GM21717 (cell line): ENCODE measurements around the gene ZNF232.
"Not testable (repeated sequence)": the region's sequence is repeated elsewhere in the genome, so short reads cannot be mapped to it uniquely, and the experiment has no call there.

ENCODE experiments used
- ATAC-seq: cut with Tn5 transposase; IDR thresholded peaks from one replicate; pipeline ENCODE4 v1.9.1; 2021; ENCODE audit warnings: mild to moderate bottlenecking, moderate library complexity; ENCODE audit not compliant: unreplicated experiment

The ZNF232 gene

GRCh38 chr17:5130261-5130660 is 18.6 kb upstream of the ZNF232 start:
- ATAC-seq, result not testable (repeated sequence)

DNA sequence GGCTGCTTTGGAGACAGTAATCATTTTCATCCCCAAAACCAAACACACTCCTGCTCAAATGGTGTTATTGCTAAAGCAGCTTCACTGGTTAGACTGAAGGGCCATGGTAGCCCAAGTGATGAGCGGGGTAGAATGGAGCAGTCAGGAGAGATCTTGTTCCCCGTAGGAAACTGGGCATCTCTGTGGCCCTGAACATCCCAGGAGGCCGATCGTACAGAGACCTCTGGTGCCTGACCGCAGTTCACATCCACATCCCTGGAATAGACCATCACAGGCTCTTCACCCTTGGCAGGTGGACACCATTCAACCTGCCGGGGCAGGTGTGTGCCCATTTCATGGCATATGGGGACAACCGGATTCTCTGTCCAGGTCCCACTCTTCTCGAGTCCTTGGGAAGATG is 18.1 kb upstream of the ZNF232 start:
- not testable (repeated sequence) for ATAC-seq

DNA sequence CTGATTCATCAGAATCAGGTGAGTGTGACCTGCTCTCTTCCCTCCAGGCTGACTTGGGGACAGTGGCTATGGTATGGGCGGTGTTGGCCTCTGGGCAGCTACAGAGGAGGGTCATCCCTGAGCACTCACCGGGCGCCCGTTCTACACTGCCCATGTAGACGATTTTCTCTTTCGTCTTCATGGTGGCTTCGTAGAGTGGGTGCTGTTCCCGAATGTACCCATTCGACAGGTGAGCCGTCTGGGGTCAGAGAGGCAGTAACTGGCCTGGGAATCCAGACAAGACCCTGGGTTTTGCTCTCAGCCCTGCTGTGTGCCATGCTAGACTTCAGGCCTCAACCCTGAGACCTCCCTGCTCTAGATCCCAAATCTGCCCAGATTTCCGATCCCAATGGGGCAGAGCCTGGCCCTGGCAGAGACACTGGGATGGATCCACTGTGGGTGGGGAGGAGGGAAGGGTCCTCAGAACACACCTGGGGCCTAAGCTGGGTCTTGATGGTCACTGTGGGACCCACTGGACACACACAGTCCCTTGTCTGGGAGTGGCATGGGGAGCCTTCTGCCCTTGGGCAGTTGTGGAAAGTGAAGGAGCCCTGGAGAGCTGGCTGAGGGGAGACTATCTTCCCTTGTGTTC is 17.3 kb upstream of the ZNF232 start:
- ATAC-seq, result no peak

DNA sequence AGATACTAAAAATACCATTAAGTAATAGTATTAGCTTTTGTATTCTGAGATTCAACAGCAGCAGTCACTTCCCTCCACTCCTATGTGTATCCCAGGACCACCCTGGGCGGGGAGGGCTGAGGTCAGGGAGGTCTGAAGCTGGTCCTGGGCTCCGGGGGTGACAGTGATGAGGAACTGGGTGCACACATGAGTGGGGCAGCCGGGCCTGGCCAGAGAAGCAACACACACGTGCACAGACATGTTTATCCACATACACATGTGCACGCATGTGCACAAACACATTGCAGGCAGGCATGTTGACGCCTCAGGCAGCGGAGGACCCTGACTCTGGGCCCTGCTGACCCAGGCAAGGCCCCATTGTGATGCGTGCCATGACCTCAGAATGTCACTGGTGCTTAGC is 16.7 kb upstream of the ZNF232 start:
- not testable (repeated sequence) for ATAC-seq

GRCh38 chr17:5127910-5128309 is 16.2 kb upstream of the ZNF232 start:
- ATAC-seq, result no peak

DNA sequence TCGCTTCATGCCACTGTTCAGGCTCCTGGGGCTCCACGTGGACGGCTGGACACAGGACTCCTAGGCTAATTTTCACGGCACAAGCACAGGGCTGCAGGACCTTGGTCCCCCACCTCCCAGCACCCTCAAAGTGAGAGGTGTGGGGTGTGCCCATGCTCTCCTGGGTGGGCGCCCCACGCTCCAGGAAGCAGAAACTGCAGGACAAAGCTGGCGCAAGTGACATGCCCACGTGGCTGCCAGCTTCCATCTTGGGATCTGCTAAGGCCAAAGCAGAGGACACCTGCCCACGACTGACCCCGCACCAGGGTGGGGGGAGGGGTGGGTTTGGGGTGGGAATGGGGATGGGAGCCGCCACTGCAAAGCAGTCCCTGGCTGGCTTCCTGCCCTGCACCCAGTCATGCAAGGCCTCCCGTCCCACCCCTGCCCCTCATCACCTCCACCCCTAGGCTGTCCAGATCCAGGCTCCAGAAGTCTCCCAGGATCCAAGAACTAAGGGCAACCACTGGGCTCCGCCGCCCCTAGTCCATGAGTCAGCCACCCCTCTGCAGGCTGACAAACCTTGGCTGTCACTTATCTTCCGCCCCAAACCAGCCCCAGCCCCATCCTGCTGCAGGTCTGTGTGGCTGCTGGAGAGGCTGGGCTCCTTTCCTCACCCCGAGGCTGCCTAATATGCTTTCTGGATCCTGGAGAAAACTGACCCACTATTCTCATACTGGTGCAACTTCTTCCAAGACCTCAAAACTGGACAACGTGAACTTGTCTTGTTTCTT is 15.2 kb upstream of the ZNF232 start:
- no peak for ATAC-seq

DNA sequence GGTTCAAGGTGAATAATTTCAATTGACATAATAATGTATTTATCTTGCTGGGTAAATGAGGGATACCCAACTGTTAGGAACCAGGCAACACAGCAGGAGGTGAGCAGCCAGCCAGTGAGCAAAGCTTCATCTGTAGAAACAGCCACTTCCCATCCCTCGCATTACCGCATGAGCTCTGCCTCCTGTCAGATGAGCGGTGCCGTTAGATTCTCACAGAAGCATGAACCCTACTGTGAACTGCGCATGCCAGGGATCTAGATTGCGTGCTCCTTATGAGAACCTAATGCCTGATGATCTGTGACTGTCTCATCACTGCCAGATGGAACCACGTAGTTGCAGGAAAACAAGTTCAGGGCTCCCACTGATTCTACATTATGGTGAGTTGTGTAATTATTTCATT is 13.2 kb upstream of the ZNF232 start:
- not testable (repeated sequence) for ATAC-seq

- ATAC-seq, result not testable (repeated sequence)
Observed at GRCh38 chr17:5124125-5124760, 12.6 kb upstream of the ZNF232 start.

DNA sequence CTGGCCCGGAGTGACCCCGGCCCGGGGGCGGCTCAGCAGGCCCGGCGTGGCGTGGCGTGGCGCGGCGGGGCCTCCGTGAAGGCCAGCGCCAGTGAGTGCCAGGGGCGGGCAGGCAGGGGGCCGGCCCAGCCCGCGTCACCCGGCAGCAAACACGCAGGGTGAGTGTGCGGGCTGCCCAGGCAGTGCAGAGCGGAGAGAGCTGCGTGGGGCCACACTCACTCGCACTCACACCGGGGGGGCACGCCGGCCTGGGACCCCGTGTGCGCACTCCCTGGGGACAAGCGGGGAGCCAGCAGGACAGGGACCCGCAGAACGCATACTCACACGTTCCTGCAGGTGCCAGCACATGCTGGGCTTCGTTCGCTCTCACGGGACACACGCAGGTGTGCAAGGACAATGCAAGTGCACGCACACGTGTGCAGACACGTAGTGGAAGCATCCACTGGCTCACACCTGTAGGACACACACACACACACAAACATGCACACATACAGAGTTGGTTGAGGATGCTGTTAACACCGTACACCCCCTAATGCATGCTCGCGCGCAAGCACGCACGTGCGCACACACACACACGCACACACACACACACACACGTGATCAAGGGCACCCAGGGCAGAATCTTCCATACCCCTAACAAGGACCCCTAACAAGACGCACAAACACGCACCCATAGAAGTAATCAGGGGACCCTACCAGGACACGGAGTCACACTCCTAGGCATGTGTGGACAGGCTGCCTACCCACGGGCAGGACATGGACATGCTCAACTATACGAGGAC is 11.9 kb upstream of the ZNF232 start:
- no peak for ATAC-seq

DNA sequence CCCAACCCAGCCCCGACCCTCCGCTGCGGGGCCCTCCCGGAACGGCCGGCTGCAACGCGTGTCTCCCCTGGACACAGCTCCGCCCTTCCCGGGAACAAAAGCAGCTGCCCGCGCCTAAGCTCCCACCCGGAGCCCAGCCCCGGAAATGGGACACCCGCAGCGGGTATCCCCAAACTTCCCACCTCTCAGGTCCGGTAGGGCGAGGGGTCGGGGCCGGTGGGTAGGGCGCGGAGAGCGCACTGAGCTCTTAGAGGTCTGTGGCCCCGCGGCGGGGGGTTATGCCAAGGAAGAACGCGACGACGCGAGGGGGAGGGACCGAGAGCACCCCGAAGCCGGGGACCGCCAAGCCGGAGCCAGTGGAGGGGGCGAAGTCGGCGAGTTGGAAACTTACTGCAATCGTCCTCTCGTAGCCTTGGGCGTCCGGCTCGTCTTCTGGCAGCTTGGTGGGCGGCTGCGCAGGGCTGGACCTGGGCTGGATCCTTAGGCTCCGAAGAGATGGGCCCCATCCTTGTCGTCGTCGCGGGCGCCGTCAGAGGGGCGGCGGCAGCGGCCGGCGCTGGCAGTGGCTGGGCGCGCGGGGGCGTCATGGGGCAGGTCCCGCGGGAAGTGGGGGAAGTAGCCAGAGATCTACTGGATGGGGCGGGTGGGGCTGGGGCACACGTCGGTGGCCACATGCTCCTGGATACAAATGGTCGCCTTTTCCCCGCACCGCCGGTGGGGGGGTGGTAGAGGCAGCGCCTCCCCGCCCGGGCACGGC is 11.1 kb upstream of the ZNF232 start:
- no peak for ATAC-seq

DNA sequence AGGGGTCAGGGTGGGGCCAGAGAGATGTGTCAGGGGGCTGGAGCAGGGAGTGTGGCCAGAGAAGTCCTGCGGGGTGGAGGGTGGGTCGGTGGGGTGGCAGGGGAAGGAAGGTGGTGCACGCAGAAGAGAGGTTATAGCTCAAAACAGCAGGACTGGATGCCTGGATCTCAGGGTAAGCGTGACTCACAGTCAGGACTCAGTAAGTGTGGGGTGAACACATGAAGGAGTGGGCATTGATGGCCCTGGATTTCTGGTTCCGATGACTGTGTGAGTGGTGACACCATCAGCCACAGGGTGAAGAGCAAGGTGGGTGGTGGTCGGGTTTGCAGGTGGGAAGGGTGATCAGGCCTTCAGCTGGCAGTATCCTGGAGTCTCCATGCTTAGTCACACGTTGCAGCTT is 10.4 kb upstream of the ZNF232 start:
- not testable (repeated sequence) for ATAC-seq

DNA sequence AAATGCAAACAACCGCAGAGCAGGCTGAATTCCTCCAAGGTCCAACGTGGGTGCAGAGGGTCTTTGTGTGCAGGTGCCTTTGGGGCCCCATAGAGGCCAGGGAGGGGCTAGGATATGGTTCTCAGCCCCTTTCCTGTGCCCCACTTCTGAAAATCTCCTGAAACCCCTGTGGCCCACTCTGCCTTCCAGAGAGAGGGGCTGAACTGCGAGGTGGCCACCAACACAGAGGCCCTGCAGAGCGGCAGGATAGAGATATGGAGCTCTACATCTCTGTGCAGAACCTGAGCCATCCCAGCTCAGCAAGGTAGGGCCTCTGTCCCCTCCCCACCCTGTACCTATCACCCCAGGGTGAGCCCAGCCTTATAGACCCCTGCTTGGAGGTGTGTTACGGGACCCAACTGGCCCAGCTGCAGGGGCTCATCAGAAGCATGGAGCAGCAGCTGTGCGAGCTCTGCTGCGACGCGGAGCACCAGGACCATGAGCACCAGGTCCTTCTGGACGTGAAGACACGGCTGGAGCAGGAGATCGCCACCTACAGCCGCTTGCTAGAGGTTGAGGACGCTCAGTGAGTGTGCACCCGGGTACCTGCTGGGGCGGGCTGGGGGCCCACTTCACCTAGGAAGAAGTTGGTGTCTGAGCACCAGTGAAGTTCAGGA is 9.6 kb upstream of the ZNF232 start:
- no peak for ATAC-seq

GRCh38 chr17:5120436-5121185 is 8.9 kb upstream of the ZNF232 start:
- ATAC-seq, result not testable (repeated sequence)

DNA sequence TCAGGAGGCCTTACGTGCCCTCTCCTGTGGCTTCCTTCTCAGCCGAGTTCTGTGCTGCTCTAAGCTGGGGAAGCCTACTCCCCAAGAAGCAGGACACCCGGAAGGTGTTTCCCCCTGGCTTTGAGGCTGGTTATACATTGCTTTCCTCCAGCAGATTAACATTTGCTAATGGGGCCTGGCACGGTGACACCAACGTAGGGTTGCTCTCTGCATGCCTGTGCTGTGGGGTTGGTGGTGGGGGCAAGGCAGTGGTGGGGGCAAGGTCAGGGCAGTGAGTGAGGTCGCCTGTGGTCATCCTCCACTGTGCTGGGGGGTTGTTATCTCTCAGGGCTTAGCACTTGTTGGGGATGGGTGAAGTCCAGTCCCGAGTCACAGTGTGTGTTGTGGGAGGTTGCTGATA is 8.4 kb upstream of the ZNF232 start:
- no peak for ATAC-seq

- ATAC-seq, result no peak
Observed at GRCh38 chr17:5118219-5118618, 6.5 kb upstream of the ZNF232 start.

- ATAC-seq, result no peak
Observed at GRCh38 chr17:5115673-5116651, 4.3 kb upstream of the ZNF232 start, which contains the start of gene USP6. Gene USP6, plus strand, starts transcription at chr17:5116032. Its CDS starts 14,336 bp downstream, at chr17:5130368.

- no peak for ATAC-seq
Observed at GRCh38 chr17:5110816-5111215, 862 bp downstream of the ZNF232 start.

GRCh38 chr17:5100832-5101231 is 10.8 kb downstream of the ZNF232 start:
- no peak for ATAC-seq
